Measurements from ENCODE around the gene CSTF3.

The CSTF3 gene

DNA sequence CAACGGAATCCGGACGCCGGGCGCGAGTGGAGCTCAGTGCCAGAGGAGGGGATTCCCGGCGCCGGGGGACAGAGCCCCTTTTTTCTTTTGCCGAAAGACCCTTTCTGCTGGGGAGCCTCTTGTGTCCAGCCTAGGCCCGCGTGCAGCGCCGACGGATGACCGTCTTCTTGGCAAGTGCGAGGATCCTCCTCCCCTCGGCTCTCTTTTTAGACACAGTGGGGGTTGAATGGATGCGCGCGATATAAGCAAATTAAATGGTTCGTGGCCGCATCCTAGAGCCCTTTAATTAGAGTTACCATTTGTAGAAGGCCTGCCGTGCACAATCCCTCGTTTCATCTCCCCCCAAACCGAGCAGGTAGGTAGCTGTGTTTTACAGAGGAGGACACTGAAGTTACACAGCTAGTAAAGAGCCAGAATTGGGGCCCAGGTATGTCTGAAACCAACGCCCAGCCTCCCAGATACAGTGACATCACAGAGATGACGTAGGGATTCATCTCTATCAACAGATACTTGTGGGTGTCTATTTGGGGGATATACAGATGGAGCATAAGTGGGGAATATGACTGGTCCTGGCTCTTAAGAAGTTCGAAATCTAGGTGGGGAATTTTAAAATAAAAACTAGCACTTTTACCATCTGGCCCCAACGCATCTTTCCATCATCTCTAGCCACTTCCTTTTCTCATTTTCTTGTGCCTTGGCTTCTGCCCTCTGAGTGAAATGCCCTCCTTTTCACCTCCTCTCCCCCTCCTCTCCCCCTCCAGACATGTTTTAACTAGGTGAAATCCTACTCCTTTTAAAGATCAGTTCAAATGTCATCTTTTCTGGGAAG is 121.0 kb downstream of the CSTF3 start:
- DNase-seq, result peak; percentile 56

DNA sequence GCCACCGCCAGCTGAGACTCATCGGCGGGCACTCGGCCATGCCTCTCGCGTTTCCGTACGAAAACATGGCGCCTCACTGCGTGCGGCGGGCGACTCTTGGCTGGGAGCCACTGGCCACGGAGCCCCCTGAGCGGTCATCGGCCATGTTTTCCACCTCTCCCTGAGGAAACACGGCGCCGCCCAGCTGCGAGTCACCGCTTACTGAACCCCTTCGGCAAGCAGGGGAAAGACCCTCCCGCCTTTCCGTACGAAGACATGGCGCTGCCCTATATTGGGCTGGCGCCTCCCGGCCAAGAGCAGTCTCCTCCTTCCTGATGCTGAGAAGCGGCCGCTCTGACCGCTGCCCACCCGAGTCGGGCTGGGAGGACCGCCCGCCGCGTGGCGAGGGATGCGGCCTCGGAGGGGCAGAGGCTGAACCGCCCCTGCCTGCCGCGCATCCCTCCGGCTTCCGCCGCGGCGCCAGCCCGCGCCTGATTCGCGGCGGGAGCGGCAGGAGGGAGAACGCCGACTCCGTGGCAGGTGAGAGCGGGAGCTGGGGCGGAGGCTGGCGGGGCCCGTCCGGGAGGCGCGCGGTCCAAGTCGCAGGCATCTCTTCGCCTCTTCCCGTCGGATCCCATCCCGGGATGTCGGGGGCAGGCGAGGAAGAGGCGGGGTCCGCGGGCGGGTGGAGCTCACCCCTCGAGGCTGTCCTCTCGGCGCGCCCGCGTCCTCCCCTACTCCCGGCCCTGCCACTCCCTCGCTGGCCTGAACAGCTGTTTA is 121.8 kb downstream of the CSTF3 start, which contains the start of gene TCP11L1:
TCP11L1 (plus strand) TSS at position 299 of the 759 bp plus-strand sequence. CDS start 4,202 bp downstream, outside the sequence.
- peak; percentile 88 for DNase-seq

DNA sequence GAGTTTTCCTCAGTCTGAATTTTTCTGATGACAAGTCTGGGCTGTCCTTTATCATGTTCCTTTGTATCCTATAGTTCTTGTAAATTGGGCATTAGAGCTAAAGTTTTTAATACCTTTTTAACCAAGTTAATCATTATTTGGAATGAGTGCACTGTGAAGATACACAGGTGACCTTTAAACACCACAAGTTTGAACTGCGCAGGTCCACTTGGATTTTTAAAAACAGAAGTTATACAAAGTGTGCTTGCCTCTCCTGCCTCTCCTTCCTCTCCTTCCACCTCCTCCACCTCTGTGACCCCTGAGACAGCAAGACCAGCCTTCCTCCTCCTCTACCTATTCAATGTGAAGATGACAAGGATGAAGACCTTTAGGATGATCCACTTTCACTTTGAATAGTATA is 126.3 kb downstream of the CSTF3 start:
- DNase-seq, result no peak

Measured in activated CD4-positive, alpha-beta T cell treated with anti-CD3 and anti-CD28 coated beads for 48 hours (primary cell).